HG02852 (cell line): ENCODE results near the gene PTCHD1.

Experiments
- ATAC-seq: cut with Tn5 transposase; IDR thresholded peaks from one replicate; pipeline ENCODE4 v1.9.1; 2021; ENCODE audit warnings: mild to moderate bottlenecking, moderate library complexity; ENCODE audit not compliant: unreplicated experiment

The PTCHD1 gene

GRCh38 chrX:23344904-23345271 is 10.2 kb downstream of the PTCHD1 start:
- no peak for ATAC-seq

GRCh38 chrX:23356189-23356588 is 21.5 kb downstream of the PTCHD1 start:
- no peak for ATAC-seq

- no peak for ATAC-seq
Observed at GRCh38 chrX:23364416-23364815, 29.8 kb downstream of the PTCHD1 start.

- no peak for ATAC-seq
Observed at GRCh38 chrX:23365541-23365940, 30.9 kb downstream of the PTCHD1 start.

GRCh38 chrX:23366914-23367313 is 32.3 kb downstream of the PTCHD1 start:
- ATAC-seq = no peak

GRCh38 chrX:23369027-23369426 is 34.4 kb downstream of the PTCHD1 start:
- no peak for ATAC-seq

GRCh38 chrX:23372220-23372902 is 37.7 kb downstream of the PTCHD1 start:
- no peak for ATAC-seq

- no peak for ATAC-seq
Observed at GRCh38 chrX:23373129-23373804, 38.6 kb downstream of the PTCHD1 start.

- no peak for ATAC-seq
Observed at GRCh38 chrX:23374291-23374690, 39.6 kb downstream of the PTCHD1 start.

- no peak for ATAC-seq
Observed at GRCh38 chrX:23376581-23376980, 41.9 kb downstream of the PTCHD1 start.

GRCh38 chrX:23380581-23380980 is 45.9 kb downstream of the PTCHD1 start:
- ATAC-seq = no peak

- ATAC-seq = no peak
Observed at GRCh38 chrX:23381099-23382087, 46.7 kb downstream of the PTCHD1 start.

GRCh38 chrX:23382572-23382971 is 47.9 kb downstream of the PTCHD1 start:
- no peak for ATAC-seq

GRCh38 chrX:23383411-23383810 is 48.8 kb downstream of the PTCHD1 start:
- no peak for ATAC-seq

GRCh38 chrX:23385242-23385641 is 50.6 kb downstream of the PTCHD1 start:
- ATAC-seq = no peak

- ATAC-seq = no peak
Observed at GRCh38 chrX:23386260-23386659, 51.6 kb downstream of the PTCHD1 start.

GRCh38 chrX:23386726-23387125 is 52.1 kb downstream of the PTCHD1 start:
- no peak for ATAC-seq

GRCh38 chrX:23387550-23388184 is 53.0 kb downstream of the PTCHD1 start:
- ATAC-seq = no peak

- ATAC-seq = no peak
Observed at GRCh38 chrX:23389196-23389792, 54.6 kb downstream of the PTCHD1 start.

GRCh38 chrX:23390979-23391378 is 56.3 kb downstream of the PTCHD1 start:
- ATAC-seq = no peak

- ATAC-seq = no peak
Observed at GRCh38 chrX:23392195-23392594, 57.5 kb downstream of the PTCHD1 start.
